Vagina (tissue), 2 donors: Measurements from ENCODE around the gene GYS1.
"Not testable (repeated sequence)": the region's sequence is repeated elsewhere in the genome, so short reads cannot be mapped to it uniquely, and the experiment has no call there.

ENCODE experiments used
- CTCF ChIP-seq, 3 experiments: fragments of 450-650 bp in 2 of 3; fragments of 200-600 bp in 1 of 3; sonication (generic) in 1 of 3; IDR thresholded peaks; one replicate each; pipeline ENCODE4 v1.5.1; 2017 to 2019; ENCODE audit warnings: antibody characterized with exemption in 3 of 3, mild to moderate bottlenecking in 2 of 3, moderate library complexity in 2 of 3
- POLR2A ChIP-seq, 2 donors: fragments of 450-650 bp; IDR thresholded peaks; one replicate each; pipeline ENCODE4 v1.6.1; 2017; ENCODE audit warnings: antibody characterized with exemption in 2 of 2, mild to moderate bottlenecking in 2 of 2, moderate library complexity in 2 of 2
- POLR2AphosphoS5 ChIP-seq, 2 donors: sonication (generic); formaldehyde crosslinking; IDR thresholded peaks; one replicate each; pipeline ENCODE4 v1.9.0; 2017; ENCODE audit warnings: antibody characterized with exemption in 2 of 2, mild to moderate bottlenecking in 2 of 2, low read depth in 1 of 2; ENCODE audit not compliant: insufficient read depth in 1 of 2

DNA sequence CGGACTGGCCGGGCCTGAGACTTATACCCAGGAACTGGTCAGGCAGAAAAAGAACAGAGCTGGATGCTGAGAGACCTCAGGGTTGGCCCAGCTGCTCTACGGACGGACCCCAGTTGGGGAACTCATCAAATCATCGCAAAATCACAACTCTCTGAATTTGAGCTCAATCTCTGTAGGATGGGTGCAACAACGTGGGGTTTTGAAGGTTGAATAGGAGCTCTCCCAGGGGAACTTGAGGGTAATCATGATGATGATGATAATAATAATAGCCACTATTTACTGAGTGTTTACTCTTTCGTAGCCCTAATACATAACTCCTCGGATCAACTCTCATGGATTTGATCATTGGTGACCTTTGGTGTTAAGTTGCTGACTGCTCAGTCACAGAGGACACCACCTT lies 37.2 kb upstream of the GYS1 start:
- TF ChIP-seq CTCF (IDR thresholded peaks at IDR 0.05); POLR2A (IDR thresholded peaks at IDR 0.05); POLR2AphosphoS5 (IDR thresholded peaks at IDR 0.05; ENCODE audit: insufficient read depth in 1 of 2, low read depth in 1 of 2): not testable (repeated sequence)
